ENCODE results near the gene TESK2.
"Not testable (repeated sequence)": the region's sequence is repeated elsewhere in the genome, so short reads cannot be mapped to it uniquely, and the experiment has no call there.

Gene TESK2, protein sequence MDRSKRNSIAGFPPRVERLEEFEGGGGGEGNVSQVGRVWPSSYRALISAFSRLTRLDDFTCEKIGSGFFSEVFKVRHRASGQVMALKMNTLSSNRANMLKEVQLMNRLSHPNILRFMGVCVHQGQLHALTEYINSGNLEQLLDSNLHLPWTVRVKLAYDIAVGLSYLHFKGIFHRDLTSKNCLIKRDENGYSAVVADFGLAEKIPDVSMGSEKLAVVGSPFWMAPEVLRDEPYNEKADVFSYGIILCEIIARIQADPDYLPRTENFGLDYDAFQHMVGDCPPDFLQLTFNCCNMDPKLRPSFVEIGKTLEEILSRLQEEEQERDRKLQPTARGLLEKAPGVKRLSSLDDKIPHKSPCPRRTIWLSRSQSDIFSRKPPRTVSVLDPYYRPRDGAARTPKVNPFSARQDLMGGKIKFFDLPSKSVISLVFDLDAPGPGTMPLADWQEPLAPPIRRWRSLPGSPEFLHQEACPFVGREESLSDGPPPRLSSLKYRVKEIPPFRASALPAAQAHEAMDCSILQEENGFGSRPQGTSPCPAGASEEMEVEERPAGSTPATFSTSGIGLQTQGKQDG

DNA sequence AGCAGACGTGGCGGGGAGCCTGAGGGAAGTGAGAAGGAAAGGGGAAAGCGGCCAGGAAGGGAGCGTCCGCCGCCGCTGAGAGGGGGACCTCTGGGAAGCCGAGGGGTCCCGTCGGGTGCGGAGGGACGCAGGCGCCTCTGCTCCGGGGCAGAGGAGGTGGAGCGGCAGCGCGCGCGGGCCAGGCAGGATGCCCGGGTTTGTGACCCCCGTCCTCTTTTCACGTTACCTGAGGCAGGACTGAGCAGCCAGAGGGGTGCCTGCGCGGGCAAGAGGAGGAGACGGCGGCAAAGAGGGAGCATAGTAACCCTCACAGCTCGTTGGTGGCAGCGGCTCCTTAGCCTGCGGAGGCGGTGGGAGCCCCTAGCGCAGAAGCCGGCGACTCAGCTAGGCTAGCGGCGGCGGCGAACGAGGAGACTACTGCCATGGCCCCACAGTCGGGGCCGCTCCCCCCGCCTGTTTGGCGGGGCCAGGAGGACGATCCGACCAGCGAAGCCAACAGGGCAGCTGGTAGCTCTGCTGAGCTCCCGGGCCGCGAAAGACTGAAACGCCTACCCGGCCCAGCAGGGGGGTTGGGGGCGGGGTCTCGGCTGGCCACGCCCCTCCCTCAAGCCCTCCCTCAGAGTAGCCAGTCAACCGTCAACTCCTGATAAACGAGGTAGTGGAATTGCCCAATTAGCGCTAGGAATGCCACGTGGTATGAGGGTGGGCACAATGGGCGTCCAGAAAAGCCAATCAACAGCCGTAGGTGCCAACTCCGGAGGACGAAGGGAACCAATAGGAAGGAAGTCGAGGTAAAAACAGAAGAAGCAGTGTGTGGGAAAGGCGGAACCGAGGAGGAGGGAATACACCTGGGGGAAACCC lies at the start of gene TESK2:
TESK2 (minus strand) TSS at position 538 of the 861 bp plus-strand sequence. CDS start 33,378 bp downstream, outside the sequence.
- TF ChIP-seq, protein P1, sequence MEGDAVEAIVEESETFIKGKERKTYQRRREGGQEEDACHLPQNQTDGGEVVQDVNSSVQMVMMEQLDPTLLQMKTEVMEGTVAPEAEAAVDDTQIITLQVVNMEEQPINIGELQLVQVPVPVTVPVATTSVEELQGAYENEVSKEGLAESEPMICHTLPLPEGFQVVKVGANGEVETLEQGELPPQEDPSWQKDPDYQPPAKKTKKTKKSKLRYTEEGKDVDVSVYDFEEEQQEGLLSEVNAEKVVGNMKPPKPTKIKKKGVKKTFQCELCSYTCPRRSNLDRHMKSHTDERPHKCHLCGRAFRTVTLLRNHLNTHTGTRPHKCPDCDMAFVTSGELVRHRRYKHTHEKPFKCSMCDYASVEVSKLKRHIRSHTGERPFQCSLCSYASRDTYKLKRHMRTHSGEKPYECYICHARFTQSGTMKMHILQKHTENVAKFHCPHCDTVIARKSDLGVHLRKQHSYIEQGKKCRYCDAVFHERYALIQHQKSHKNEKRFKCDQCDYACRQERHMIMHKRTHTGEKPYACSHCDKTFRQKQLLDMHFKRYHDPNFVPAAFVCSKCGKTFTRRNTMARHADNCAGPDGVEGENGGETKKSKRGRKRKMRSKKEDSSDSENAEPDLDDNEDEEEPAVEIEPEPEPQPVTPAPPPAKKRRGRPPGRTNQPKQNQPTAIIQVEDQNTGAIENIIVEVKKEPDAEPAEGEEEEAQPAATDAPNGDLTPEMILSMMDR (IDR thresholded peaks at IDR 0.05; ENCODE audit: borderline replicate concordance, insufficient read depth, low read depth, low read length), result 0 out of 2 replicates have a peak, but pooled peaks have one; percentile 16
- H3K4me3 ChIP-seq (ENCODE audit: low read depth, low read length), result peak within 1 kb of the TSS; percentile 95

DNA sequence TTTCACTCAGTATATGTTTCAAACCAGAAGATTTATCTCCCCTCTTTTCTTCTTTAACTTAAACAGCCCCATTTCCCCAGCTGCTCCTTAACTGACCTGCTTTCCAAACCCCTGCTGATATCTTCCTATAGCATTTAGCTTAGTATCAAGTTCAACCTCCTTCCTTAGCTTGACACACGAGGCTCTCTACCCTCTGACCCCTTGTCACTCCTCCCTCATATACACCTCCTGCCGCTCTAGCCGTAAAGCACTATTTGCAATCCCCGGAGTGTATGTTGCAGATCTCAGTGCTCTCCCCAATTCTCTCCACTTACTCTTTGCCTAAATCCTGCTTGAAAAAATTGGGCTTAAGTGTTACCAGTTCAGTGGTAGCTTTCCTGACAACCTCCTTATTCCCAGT lies 45.9 kb upstream of the TESK2 start:
- TF ChIP-seq, protein P1 (IDR thresholded peaks at IDR 0.05; ENCODE audit: borderline replicate concordance, insufficient read depth, low read depth, low read length), result no peak

DNA sequence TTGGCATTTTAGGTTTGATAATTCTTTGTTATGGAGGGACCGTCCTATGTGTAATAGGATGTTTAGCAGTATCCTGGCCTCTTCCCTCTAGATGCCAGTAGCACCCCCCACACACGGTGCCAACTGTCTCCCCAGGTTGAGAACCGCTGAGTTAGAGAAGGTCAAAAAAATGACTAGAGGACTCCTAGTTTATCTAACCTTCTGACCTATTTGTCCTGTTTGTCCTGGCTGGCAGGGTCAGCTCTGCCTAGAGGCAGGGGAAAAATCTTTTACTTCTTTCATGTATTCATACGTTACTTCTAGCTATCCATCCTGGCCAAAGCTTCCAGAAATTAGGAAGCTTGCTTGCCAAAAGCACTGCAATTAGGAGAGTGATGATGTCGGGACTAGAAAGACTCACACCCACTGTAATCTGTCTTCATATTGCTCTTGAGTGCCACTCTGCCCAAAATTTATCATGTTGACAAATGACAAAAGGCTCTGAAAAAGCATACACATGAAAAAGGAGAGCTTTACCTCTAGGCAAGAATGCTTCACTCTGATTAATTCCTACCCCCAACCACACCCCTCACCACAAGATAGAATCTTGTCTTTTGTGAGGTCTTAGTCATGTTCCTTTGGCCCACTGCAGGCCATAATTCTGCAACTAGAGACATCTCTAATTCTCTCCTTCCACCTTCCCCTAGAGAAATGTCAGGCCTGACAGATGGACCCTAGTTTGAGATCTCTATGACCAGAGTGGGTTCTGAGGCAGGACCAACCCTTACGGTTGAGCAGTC lies 45.2 kb upstream of the TESK2 start:
- H3K4me3 ChIP-seq (ENCODE audit: low read depth, low read length), result no peak overlapping the region
- TF ChIP-seq, protein P1 (IDR thresholded peaks at IDR 0.05; ENCODE audit: borderline replicate concordance, insufficient read depth, low read depth, low read length), result no peak

More for the DNA sequence above, 45.9 kb upstream of the TESK2 start:
- no peak overlapping the region for H3K4me3 ChIP-seq (ENCODE audit: low read depth, low read length)

DNA sequence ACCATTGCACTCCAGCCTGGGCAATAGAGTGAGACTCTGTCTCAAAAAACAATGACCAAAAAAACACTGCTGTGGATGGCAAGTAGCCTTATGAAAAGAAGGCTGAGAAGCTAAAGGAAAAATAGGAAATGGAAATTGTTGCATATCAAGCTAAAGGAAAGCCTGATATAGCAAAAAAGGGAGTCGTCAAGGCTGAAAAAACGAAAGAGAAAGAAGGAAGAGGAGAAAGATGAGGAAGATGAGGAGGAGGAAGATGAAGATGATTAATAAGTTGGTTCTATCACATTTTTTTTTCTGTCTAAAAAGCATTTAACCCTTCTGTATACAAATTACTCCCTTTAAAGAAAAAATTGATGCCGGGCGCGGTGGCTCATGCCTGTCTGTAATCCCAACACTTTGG lies 40.9 kb upstream of the TESK2 start:
- no peak overlapping the region for H3K4me3 ChIP-seq (ENCODE audit: low read depth, low read length)
- TF ChIP-seq, protein P1 (IDR thresholded peaks at IDR 0.05; ENCODE audit: borderline replicate concordance, insufficient read depth, low read depth, low read length), result no peak

DNA sequence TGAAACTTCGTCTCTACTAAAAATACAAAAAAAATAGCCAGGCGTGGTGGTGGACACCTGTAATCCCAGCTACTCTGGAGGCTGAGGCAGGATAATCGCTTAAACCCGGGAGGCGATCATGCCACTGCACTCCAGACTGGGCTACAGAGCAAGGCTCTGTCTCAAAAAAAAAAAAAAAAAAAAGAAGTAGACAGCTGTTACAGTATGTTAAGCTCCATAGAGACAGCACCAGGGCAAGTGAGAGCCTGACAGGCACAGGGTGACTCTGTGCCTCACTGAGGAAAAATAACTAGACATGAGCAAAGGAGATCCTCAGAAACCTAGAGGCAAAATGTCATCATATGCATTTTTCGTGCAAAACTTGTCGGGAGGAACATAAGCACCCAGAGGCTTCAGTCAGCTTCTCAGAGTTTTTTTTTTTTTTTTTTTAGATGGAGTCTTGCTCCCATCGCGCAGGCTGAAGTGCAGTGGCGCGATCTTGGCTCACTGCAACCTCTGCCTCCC lies 39.7 kb upstream of the TESK2 start:
- TF ChIP-seq, protein P1 (IDR thresholded peaks at IDR 0.05; ENCODE audit: borderline replicate concordance, insufficient read depth, low read depth, low read length), result no peak

DNA sequence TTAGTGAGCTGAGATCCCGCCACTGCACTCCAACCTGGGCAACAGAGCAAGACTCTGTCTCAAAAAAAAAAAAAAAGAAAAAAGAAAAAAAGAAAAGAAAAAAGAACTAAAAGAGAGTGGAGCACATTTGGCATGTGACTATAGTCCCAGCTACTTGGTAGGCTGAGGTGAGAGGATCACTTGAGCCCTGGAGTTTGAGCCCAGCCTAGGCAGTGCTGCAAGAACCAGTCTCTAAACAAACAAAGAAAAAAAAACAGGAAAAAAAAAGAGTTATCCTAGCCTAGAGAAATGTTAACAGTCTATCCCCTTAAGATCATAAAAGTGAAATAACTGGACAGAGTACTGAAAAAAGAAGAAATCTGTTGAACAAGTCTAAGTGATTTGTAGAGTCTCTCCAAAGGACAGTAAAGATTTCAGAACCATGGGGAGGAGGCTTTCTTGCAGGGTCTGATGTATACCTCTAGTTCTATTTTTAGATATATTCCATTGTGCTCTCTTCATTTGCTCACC lies 35.2 kb upstream of the TESK2 start:
- TF ChIP-seq, protein P1 (IDR thresholded peaks at IDR 0.05; ENCODE audit: borderline replicate concordance, insufficient read depth, low read depth, low read length), result no peak

More for the DNA sequence above, 39.7 kb upstream of the TESK2 start:
- no peak overlapping the region for H3K4me3 ChIP-seq (ENCODE audit: low read depth, low read length)

DNA sequence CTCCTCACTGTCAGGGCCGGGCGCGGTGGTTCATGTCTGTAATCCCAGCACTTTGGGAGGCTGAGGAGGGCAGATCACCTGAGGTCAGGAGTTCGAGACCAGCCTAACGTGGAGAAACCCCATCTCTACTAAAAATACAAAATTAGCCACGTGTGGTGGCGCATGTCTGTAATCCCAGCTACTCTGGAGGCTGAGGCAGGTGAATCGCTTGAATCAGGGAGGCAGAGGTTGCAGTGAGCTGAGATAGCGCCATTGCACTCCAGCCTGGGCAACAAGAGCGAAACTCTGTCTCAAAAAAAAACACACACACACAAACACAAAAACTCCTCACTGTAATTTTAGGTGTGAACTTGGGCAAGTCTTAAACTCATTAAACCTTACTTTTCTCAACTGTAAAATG lies 33.0 kb upstream of the TESK2 start:
- H3K4me3 ChIP-seq (ENCODE audit: low read depth, low read length), result not testable (repeated sequence)

More for the DNA sequence above, 35.2 kb upstream of the TESK2 start:
- H3K4me3 ChIP-seq (ENCODE audit: low read depth, low read length), result no peak overlapping the region

DNA sequence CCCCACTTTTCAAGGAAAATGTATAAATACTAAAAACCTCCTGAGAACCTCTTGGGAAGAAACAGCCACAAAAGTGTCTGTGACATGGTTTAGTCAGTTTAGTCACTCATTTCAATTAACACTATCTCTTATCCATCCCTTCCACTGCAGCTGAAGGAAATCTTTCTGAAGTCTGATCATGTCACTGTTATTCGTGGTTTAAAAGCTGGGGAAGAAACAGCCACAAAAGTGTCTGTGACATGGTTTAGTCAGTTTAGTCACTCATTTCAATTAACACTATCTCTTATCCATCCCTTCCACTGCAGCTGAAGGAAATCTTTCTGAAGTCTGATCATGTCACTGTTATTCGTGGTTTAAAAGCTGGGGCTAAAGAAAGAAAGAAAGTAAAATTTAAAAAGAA lies 32.6 kb upstream of the TESK2 start:
- not testable (repeated sequence) for H3K4me3 ChIP-seq (ENCODE audit: low read depth, low read length)

Measured in GM12875 (cell line).